HG02938 (cell line): ENCODE data around the gene GMCL2.
A peak's percentile ranks its signal among the peaks of the same experiment; 100 is the strongest.

Experiments
- ATAC-seq: cut with Tn5 transposase; IDR thresholded peaks from one replicate; pipeline ENCODE4 v1.9.1; 2021; ENCODE audit warnings: mild to moderate bottlenecking, moderate library complexity; ENCODE audit not compliant: unreplicated experiment

The GMCL2 gene

GRCh38 chr5:178186427-178186826 is 744 bp downstream of the GMCL2 start:
- no peak for ATAC-seq

- ATAC-seq: no peak
Measured at GRCh38 chr5:178182158-178182876, 4.9 kb downstream of the GMCL2 start.

- no peak for ATAC-seq
Measured at GRCh38 chr5:178180141-178180863, 6.9 kb downstream of the GMCL2 start.

GRCh38 chr5:178177569-178177968 is 9.6 kb downstream of the GMCL2 start:
- no peak for ATAC-seq

- no peak for ATAC-seq
Measured at GRCh38 chr5:178176791-178177190, 10.4 kb downstream of the GMCL2 start.

- no peak for ATAC-seq
Measured at GRCh38 chr5:178174456-178174855, 12.7 kb downstream of the GMCL2 start.

- no peak for ATAC-seq
Measured at GRCh38 chr5:178170455-178170854, 16.7 kb downstream of the GMCL2 start.

GRCh38 chr5:178165581-178165980 is 21.6 kb downstream of the GMCL2 start:
- ATAC-seq: no peak

- peak; percentile 80 for ATAC-seq
Measured at GRCh38 chr5:178163772-178164735, 23.1 kb downstream of the GMCL2 start.

DNA sequence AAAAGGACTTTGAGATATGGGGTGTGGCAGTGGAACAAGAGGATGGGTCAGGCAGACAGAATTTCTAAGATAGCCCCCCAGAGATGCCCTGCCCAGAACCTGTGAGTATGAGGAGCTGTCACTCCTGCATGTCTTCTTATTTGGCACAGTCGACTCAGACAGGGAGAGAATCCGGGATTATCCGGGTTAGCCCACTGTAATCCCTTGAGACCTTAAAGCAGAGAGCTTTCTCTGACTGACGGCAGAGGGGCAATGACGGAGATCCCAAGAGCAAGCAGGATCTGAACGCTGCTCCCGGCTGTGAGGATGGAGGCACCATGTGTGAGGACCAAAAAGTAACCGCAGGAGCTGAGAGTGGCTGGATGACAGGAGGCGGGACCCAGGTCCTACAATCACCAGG is 24.7 kb downstream of the GMCL2 start:
- ATAC-seq: no peak

GRCh38 chr5:178160176-178160575 is 27.0 kb downstream of the GMCL2 start:
- no peak for ATAC-seq

DNA sequence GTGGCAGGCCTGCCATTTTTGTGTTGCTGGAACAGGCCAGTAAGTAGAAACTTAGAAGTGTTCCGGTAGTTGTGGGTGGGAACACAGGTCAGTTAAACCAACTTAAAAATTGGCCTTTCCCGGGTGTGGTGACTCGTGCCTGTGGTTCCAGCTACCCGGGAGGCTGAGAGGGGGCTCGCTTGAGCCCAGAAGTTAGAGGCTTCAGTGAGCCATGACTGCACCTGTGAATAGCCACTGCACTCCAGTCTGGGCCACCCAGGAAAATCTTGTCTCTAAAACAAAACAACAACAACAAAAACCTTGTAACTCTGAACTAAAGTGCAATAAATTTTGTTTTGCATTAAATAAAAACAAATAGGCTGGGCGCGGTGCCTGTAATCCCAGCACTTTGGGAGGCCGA is 32.1 kb downstream of the GMCL2 start:
- ATAC-seq: no peak

DNA sequence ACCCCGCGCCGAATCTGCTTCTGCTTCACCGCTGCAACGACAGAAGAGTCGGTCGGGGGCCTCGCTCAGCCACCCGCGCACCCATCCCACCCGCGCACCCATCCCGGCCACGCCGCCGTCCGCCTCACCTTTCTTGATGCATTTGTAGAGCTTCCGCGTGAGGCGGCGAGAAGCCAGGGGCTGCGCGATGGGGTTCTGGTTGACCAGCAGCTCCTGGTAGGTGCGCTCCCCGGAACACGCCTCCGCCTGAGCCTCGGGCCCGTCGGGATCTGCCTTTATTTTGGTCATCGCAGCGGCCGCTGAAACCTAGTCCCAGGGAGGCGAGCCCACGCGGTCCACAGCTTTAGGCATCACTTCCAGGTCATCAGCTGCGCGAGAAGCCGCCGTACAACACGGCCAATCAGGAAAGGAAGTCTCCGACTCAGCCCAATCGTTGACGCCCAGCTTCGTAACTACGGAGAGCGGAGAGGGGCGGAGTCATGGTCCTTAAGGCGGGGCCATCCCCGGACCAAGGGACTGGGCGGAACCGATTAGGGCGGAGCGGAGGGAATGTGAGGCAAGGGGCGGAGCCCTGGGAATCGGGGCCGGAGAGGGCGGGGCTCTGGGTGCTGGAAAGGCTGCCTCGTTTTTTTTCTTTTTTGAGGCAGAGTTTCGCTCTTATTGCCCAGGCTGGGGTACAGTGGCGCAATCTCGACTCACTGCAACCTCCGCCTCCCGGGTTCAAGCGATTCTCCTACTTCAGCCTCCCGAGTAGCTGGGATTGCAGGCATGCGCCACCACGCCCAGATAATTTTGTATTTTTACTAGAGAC is 33.4 kb downstream of the GMCL2 start, which contains the start of gene NHP2:
TSS of gene NHP2 (minus strand) at position 356 of the 811 bp plus-strand sequence. CDS start at position 288, 68 bp downstream.
- peak; percentile 98 for ATAC-seq

GRCh38 chr5:178152491-178153444 is 34.4 kb downstream of the GMCL2 start:
- ATAC-seq: no peak

- no peak for ATAC-seq
Measured at GRCh38 chr5:178150977-178151734, 36.0 kb downstream of the GMCL2 start.

DNA sequence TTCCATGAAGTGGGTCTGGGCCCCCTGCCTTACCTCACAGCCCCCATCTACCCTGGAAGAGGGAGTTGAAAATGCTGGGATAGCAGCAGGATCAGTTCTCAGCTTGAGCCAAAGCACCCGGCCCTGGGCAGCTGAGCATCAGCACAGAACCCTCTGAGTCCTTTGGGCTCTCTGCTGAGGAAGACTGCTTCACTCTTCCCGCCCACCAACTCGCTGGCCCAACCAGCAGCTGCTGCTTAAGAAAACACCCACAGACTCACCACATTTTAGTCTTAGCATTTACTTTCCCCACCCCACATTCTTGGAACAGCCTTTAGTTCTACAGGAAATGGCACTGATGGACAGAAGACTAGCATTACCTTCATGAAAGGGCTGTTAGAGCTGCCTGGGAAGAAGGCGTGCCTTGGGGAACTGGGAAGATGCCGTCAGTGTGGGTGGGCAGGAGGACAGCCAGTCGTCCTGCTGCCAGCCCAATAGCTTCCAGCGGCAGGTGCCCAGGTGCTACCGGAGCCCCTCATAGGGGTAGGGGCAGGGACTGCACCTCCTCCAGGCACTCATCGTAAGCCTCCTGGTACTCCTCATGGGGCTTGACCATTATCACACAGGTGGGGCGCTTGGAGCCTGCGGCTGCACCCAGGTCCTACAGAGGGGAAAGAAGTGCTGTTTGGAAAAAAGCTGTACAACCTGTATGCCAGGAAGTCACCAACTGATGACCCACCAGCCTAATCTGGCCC is 37.8 kb downstream of the GMCL2 start:
- ATAC-seq: no peak

DNA sequence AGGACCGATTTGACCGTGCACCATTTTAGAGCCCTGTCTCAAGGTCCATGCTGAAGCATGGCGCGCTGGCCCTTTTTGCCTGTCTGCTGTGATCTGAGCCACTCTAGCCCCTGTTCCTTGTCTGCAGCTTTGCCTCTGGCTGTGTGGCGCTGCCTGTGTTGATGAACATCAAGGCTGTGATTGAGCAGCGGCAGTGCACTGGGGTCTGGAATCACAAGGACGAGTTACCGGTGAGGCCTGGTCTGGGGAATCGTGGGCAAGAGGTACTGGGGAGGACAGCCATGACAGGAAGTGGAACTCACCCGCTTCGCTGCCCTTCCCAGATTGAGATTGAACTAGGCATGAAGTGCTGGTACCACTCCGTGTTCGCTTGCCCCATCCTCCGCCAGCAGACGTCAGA is 39.8 kb downstream of the GMCL2 start:
- no peak for ATAC-seq
